ENCODE results near the gene MUC20. TPM values are rescaled to one million over a fixed set of nuclear protein-coding genes. Genes with fewer than 3 reads are reported as not detected.
"Not testable (repeated sequence)": the region's sequence is repeated elsewhere in the genome, so short reads cannot be mapped to it uniquely, and the experiment has no call there.

Gene MUC20
- total RNA-seq, 3 donors from 2014 or later: 29.5 to 147 (median 112) TPM

- no peak for TF ChIP-seq CTCF (IDR thresholded peaks at IDR 0.05)
- DNase-seq (no peak), ATAC-seq (no peak)
- peaks cover 9% of the 10 kb centered on the region for H3K36me3 ChIP-seq (ENCODE audit: low read depth)
- H3K4me3 ChIP-seq: no peak overlapping the region
- intact Hi-C loops (cut with DNase I, micrococcal nuclease): no loop called here
- no peaks in the 10 kb centered on the region for H3K9me3 ChIP-seq
- no peaks in the 10 kb centered on the region for H3K4me1 ChIP-seq (ENCODE audit: low read depth)
Measured at GRCh38 chr3:195709676-195710085, 11.1 kb upstream of the MUC20 start.

GRCh38 chr3:195710126-195710905 is 10.5 kb upstream of the MUC20 start:
- H3K4me3 ChIP-seq; H3K4me1 ChIP-seq (ENCODE audit: low read depth); H3K9me3 ChIP-seq; ATAC-seq; H3K36me3 ChIP-seq (ENCODE audit: low read depth); DNase-seq; intact Hi-C loops (cut with DNase I, micrococcal nuclease): not testable (repeated sequence)

- H3K9me3 ChIP-seq; H3K4me3 ChIP-seq; DNase-seq; H3K36me3 ChIP-seq (ENCODE audit: low read depth); ATAC-seq; intact Hi-C loops (cut with DNase I, micrococcal nuclease); H3K4me1 ChIP-seq (ENCODE audit: low read depth): not testable (repeated sequence)
Measured at GRCh38 chr3:195711091-195711812, 9.5 kb upstream of the MUC20 start.

- DNase-seq (no peak), ATAC-seq (no peak)
- H3K36me3 ChIP-seq (ENCODE audit: low read depth): peaks cover 9% of the 10 kb centered on the region
- no peaks in the 10 kb centered on the region for H3K4me1 ChIP-seq (ENCODE audit: low read depth)
- H3K4me3 ChIP-seq: no peak overlapping the region
- TF ChIP-seq CTCF (IDR thresholded peaks at IDR 0.05): no peak
- intact Hi-C loops (cut with DNase I, micrococcal nuclease): no loop called here
- H3K9me3 ChIP-seq: no peaks in the 10 kb centered on the region
Measured at GRCh38 chr3:195711813-195712534, 8.8 kb upstream of the MUC20 start.

- H3K36me3 ChIP-seq (ENCODE audit: low read depth); intact Hi-C loops (cut with DNase I, micrococcal nuclease); H3K4me3 ChIP-seq; ATAC-seq; H3K9me3 ChIP-seq; H3K4me1 ChIP-seq (ENCODE audit: low read depth); DNase-seq: not testable (repeated sequence)
Measured at GRCh38 chr3:195712535-195712910, 8.3 kb upstream of the MUC20 start.

GRCh38 chr3:195713150-195713549 is 7.6 kb upstream of the MUC20 start:
- ATAC-seq; intact Hi-C loops (cut with DNase I, micrococcal nuclease); H3K36me3 ChIP-seq (ENCODE audit: low read depth); DNase-seq; H3K4me3 ChIP-seq; H3K4me1 ChIP-seq (ENCODE audit: low read depth); H3K9me3 ChIP-seq: not testable (repeated sequence)

- no peaks in the 10 kb centered on the region for H3K9me3 ChIP-seq
- intact Hi-C loops (cut with DNase I, micrococcal nuclease): no loop called here
- H3K4me1 ChIP-seq (ENCODE audit: low read depth): no peaks in the 10 kb centered on the region
- H3K4me3 ChIP-seq: no peak overlapping the region
- ATAC-seq (no peak), DNase-seq (no peak)
- TF ChIP-seq CTCF (IDR thresholded peaks at IDR 0.05): no peak
- H3K36me3 ChIP-seq (ENCODE audit: low read depth): peaks cover 9% of the 10 kb centered on the region
Measured at GRCh38 chr3:195714380-195715011, 6.3 kb upstream of the MUC20 start.

All from mucosa of descending colon (tissue), 3 donors.